Umbilical cord (tissue), 2 donors: Measurements from ENCODE around the gene ESM1. TPM values are rescaled to one million over a fixed set of nuclear protein-coding genes. Genes with fewer than 3 reads are reported as not detected.
A peak's percentile ranks its signal among the peaks of the same experiment; 100 is the strongest.
"Not testable (repeated sequence)": the region's sequence is repeated elsewhere in the genome, so short reads cannot be mapped to it uniquely, and the experiment has no call there.

Experiments used
- DNase-seq: peaks from one replicate; pipeline ENCODE4 v3.0.0-alpha.2; 2015; ENCODE audit warnings: low spot score
- total RNA-seq: library from RNA; depleted of rRNA; stranded (reverse); fragments of >200 nt; gene quantifications from one replicate; pipeline ENCODE4 v1.2.3, GENCODE V29; 2014; ENCODE audit warnings: low replicate concordance; ENCODE audit not compliant: insufficient read depth

ESM1 gene
- 13.7 TPM for total RNA-seq

- peak; percentile 66 for DNase-seq
Observed at GRCh38 chr5:54985301-54986268, at the start of gene ESM1. TSS of gene ESM1 (minus strand) at chr5:54985593. CDS start at chr5:54985517, 76 bp downstream.

DNA sequence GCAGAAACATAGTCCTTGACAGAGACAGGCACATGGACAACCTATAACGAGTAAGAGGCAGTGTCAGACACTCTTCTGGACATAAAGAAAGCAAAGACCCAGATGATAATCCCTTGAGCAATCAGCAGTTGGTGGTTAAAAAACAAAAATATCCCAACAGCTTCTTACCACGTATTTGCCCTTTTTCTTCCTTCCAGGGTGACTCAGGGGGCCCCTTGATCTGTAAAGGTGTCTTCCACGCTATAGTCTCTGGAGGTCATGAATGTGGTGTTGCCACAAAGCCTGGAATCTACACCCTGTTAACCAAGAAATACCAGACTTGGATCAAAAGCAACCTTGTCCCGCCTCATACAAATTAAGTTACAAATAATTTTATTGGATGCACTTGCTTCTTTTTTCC is 48.2 kb upstream of the ESM1 start:
- DNase-seq = no peak

DNA sequence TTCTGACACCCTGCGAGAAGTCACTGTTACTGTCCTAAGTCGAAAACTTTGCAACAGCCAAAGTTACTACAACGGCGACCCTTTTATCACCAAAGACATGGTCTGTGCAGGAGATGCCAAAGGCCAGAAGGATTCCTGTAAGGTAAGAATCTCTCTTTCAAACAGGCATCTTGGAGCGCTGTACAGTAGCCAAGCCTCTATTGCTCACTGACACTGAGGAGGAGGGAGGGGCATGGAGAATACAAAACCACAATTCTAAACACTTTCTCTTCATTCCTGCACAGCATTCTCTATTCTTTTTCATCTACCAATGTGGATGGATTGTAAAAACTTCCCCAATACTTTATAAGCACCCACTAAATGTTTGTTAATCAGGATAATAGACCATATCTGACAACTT is 46.1 kb upstream of the ESM1 start:
- DNase-seq = no peak

- no peak for DNase-seq
Observed at GRCh38 chr5:55030676-55031369, 45.4 kb upstream of the ESM1 start.

DNA sequence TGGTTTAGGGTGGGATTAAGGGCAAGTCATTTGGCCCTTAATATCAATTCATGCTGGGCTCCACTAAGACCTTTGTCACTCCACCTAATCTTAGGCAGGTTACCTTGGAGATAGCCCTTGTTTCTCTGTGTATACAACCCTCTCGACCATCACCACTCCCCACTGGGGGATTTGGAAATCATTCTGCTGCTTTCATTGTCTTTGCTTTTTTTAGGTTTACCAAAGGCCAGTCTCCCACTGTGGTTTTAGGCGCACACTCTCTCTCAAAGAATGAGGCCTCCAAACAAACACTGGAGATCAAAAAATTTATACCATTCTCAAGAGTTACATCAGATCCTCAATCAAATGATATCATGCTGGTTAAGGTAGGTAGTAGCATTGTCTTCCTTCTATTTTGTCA is 44.8 kb upstream of the ESM1 start:
- no peak for DNase-seq

DNA sequence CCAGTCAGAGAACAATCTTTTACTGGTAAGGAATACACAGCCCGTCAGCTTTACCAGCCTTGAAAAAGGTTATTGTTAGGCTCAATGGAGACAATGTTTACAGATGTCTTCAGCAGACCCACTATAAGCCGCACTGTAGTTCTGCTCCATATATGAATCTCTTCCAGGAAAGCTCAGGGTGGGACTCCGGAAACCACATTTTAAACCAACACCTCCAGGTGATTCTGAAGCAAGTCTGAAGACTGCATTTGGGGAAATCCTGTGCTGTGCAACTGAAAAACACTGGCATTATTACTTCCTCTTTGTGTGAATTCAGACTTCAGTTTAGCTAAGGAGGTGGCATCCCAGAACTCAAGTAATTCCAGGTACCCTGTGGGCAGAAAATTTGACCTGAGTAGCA is 42.2 kb upstream of the ESM1 start:
- no peak for DNase-seq

DNA sequence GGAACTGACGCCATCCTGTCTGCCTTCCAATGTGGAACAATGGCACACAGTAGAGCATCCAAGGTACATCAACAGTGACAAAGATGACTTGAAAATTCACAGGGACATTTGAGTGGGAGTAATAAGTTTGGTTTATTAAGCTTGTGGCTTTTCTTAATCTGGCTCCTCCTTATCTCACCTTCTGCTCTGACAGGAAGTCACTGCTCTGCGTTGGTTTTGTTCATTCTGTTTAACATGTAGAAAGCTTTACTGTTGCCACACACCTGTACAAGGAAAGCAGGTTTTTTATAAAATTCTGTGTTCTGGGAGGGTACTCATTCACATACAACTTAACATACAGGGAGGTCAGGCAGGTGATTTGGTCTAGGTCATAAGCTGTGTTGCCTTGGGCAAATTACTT is 37.1 kb upstream of the ESM1 start:
- DNase-seq = no peak

- no peak for DNase-seq
Observed at GRCh38 chr5:55021821-55022220, 36.4 kb upstream of the ESM1 start.

DNA sequence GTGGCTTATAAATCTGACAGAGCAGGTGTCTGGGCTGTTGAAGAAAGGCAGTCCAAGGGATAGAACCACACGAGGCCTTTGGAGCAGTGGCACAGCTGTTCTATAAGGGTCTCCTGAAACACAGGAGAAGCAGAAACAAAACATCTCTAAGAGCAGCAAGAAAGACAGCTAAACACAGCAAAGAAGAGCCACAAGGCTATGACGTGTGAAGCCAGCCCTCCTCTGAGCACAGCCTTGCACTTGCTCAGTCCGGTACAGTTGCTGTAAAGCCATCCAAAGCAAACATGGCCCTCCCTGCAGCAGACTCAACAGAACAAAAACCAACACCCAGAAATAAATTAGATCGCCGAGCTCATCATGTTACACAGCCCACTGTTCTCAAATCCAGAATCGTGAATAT is 36.0 kb upstream of the ESM1 start:
- DNase-seq = no peak

DNA sequence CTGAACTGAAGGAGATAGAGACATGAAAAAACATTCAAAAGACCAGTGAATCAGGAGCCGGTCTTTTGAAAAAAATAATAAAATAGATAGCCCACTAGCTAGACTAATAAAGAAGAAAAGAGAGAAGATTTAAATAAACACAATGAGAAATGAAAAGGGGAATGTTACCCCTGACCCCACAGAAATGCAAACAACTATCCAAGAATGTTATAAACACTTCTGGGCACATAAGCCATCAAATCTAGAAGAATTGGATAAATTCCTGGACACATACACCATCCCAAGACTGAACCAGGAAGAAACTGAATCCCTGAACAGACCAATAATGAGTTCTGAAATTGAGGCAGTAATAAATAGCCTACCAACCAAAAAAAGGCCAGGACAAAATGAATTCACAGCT is 24.8 kb upstream of the ESM1 start:
- not testable (repeated sequence) for DNase-seq

DNA sequence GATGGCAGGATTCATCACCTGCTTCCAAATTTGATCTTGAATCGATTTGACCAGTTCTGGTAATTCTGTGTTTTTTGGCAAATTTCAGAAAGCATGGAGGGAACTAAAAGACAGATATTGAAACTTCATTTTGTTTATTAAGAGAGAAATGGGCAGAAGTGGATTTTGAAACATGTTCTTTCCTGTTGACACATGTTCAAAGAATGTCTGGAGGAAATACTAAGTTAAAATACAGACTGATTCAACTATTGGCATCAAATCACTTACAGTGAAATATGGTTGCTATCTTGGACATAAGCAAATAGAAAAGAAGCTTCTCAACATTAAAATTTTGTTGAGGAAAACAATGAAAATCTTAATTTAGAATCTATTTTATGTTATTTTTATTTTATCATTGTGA is 19.3 kb upstream of the ESM1 start:
- no peak for DNase-seq

DNA sequence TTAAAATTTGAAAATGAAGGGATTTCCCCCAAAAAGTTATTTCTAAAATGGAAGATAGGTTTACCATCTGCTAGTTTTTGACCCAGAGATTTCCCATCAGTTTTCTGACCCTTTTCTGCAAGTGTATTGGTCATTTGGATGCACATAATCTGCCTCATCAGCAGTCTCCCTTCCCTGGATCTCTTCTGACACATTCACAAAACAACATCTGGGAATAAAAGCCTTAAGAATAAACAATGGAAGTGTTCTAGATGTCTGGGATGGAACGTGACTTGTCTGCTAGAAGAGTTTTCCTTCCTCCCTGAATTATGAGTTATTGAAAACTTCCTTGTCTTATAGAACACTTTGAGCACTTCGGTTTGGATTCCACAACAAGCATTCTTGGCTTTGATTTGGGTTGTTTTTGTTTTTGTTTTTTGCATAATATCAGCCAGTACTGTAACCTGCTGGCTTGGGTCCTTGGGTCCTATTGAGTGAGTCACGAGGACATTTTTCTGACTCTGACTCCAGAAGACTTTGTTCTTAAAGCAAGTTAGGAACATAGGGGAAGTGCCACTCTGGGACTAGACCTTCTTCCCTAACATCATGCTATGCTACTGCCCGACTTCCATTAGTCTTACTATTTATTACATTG is 18.2 kb upstream of the ESM1 start:
- DNase-seq = no peak

DNA sequence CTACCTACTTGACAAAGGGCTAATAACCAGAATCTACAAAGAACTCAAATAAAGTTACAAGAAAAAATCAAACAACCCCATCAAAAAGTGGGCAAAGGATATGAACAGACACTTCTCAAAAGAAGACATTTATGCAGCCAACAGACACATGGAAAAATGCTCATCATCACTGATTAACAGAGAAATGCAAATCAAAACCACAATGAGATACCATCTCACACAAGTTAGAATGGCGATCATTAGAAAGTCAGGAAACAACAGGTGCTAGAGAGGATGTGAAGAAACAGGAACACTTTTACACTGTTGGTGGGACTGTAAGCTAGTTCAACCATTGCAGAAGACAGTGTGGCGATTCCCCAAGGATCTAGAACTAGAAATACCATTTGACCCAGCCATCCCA is 16.8 kb upstream of the ESM1 start:
- DNase-seq = not testable (repeated sequence)

GRCh38 chr5:54997081-54997480 is 11.7 kb upstream of the ESM1 start:
- peak; percentile 22 for DNase-seq

DNA sequence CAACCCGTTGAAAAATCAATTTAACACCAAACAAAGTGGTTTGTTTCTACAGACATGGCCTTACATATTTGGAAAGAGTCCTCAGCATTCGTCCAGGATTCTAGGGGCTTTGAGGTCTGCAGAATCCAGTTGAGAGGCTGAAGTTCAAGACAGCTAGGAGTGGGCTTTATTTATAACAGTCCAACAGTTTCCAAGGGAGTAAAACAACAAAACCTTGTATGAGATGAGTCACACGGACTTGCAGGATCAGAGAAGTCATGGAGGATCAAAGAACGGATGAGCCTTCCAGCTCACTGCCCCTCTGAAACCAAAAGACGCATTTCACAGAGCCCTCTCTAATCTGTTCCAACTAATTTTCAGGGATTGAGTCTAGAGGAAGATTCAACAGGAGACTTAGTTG is 11.1 kb upstream of the ESM1 start:
- DNase-seq = peak; percentile 97

DNA sequence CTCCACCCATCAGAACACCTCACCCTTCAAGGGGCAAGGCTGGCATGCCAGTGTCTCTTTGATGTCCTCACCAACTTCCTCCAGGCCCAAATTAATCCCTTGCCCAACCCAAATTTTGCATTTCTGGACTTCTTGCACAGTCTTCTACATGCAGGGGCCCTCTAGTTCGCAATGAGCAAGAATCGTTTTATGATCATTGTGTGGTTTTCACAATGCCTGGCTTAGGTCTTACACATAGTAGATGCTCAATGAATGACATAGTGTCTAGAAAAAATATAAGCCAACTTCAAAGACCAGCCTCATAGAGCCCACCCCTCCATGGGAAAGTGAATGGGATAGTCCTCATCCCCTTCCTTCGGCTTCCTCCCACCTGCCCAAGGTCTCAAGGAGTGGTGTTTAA is 9.8 kb upstream of the ESM1 start:
- no peak for DNase-seq

GRCh38 chr5:54994628-54995027 is 9.2 kb upstream of the ESM1 start:
- no peak for DNase-seq

- DNase-seq = no peak
Observed at GRCh38 chr5:54993318-54993717, 7.9 kb upstream of the ESM1 start.

DNA sequence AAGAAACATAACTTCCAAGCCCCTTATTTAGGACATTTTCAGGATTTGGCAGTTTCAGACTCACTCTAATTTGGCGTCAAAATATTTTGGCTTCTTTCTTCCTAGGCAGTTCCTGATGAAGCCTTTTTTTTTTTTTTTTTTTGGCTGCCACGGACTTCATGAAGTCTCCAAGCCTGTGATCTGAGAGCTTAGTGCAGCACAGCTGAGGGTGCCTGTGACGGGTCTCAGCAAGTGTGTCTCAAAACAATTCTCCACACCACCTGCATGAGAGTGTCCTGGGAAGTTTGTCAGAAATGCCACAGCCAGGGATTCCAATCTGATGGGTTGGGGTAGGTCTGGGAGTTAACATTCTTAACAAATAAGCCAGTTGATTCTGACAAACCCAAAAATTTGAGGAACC is 6.0 kb upstream of the ESM1 start:
- no peak for DNase-seq

DNA sequence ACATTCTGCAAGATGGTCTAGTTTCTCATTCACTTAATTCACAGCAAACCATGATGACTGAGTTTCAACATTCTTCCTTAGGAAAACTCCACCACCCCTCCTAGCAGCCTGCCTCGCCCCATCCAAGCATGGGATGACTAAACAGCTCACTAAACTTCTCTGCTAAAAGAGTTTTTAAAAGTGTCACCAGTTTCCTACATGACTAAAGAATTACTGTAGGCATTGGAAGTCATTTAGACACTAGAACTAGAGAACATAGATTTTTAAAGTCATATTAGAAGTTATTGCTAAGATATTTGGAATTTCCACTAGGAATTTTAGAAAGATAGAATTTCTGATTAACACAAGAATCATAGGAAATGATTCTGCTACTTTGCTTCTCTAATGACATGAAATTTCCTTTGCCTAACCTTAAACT is 5.5 kb upstream of the ESM1 start:
- peak; percentile 54 for DNase-seq

GRCh38 chr5:54988817-54989216 is 3.4 kb upstream of the ESM1 start:
- DNase-seq = no peak

- no peak for DNase-seq
Observed at GRCh38 chr5:54988218-54988617, 2.8 kb upstream of the ESM1 start.
